Measurements from ENCODE around the gene NPHP3.

The NPHP3 gene

GRCh38 chr3:132720228-132720627 lies 2.0 kb downstream of the NPHP3 start:
- DNase-seq (ENCODE audit: extremely low read depth, low read depth): no peak
- peak overlapping the region; percentile 74 for H3K4me3 ChIP-seq (replicated peaks; ENCODE audit: low read depth, low read length)

DNA sequence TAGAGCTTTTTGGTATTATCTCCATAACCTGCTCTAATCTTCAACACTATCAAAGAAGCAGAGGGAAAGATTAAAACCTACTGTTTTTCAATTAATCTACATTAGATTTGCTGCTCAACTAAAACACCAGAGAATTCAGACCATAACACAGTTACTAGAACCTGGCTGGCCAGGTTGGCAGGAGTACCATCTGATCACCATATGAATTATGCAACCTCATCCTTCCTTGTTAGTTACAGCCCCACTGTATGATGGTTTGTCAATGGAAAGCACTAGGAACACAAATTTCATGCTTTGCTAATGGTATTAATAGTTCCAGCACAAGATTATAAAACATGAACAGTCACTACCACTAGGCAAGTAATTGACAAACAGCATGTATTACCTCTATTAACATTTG lies 5.8 kb downstream of the NPHP3 start:
- DNase-seq (ENCODE audit: extremely low read depth, low read depth): no peak
- TF ChIP-seq, protein P1, sequence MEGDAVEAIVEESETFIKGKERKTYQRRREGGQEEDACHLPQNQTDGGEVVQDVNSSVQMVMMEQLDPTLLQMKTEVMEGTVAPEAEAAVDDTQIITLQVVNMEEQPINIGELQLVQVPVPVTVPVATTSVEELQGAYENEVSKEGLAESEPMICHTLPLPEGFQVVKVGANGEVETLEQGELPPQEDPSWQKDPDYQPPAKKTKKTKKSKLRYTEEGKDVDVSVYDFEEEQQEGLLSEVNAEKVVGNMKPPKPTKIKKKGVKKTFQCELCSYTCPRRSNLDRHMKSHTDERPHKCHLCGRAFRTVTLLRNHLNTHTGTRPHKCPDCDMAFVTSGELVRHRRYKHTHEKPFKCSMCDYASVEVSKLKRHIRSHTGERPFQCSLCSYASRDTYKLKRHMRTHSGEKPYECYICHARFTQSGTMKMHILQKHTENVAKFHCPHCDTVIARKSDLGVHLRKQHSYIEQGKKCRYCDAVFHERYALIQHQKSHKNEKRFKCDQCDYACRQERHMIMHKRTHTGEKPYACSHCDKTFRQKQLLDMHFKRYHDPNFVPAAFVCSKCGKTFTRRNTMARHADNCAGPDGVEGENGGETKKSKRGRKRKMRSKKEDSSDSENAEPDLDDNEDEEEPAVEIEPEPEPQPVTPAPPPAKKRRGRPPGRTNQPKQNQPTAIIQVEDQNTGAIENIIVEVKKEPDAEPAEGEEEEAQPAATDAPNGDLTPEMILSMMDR (IDR thresholded peaks at IDR 0.05; ENCODE audit: low read depth, low read length, missing control alignments): no peak
- no peak overlapping the region for H3K4me3 ChIP-seq (replicated peaks; ENCODE audit: low read depth, low read length)

More at GRCh38 chr3:132720228-132720627, 2.0 kb downstream of the NPHP3 start:
- TF ChIP-seq, protein P1 (IDR thresholded peaks at IDR 0.05; ENCODE audit: low read depth, low read length, missing control alignments): no peak

GRCh38 chr3:132713977-132714727 lies 8.1 kb downstream of the NPHP3 start:
- no peak overlapping the region for H3K4me3 ChIP-seq (replicated peaks; ENCODE audit: low read depth, low read length)
- TF ChIP-seq, protein P1 (IDR thresholded peaks at IDR 0.05; ENCODE audit: low read depth, low read length, missing control alignments): no peak
- no peak for DNase-seq (ENCODE audit: extremely low read depth, low read depth)

- DNase-seq (ENCODE audit: extremely low read depth, low read depth): no peak
- TF ChIP-seq, protein P1 (IDR thresholded peaks at IDR 0.05; ENCODE audit: low read depth, low read length, missing control alignments): no peak
- no peak overlapping the region for H3K4me3 ChIP-seq (replicated peaks; ENCODE audit: low read depth, low read length)
Measured at GRCh38 chr3:132710311-132710710, 11.9 kb downstream of the NPHP3 start.

- TF ChIP-seq, protein P1 (IDR thresholded peaks at IDR 0.05; ENCODE audit: low read depth, low read length, missing control alignments): no peak
- DNase-seq (ENCODE audit: extremely low read depth, low read depth): no peak
- no peak overlapping the region for H3K4me3 ChIP-seq (replicated peaks; ENCODE audit: low read depth, low read length)
Measured at GRCh38 chr3:132709761-132710160, 12.4 kb downstream of the NPHP3 start.

GRCh38 chr3:132703733-132704132 lies 18.5 kb downstream of the NPHP3 start:
- no peak overlapping the region for H3K4me3 ChIP-seq (replicated peaks; ENCODE audit: low read depth, low read length)
- TF ChIP-seq, protein P1 (IDR thresholded peaks at IDR 0.05; ENCODE audit: low read depth, low read length, missing control alignments): no peak
- DNase-seq (ENCODE audit: extremely low read depth, low read depth): no peak
